Lower leg skin (tissue), 3 donors: Measurements from ENCODE around the gene ARHGAP12.

Experiments
- POLR2A ChIP-seq, 2 donors: fragments of 450-650 bp; IDR thresholded peaks; one replicate each; pipeline ENCODE4 v1.6.1; 2016 to 2017; ENCODE audit warnings: antibody characterized with exemption in 2 of 2, mild to moderate bottlenecking in 1 of 2, moderate library complexity in 1 of 2
- TF ChIP-seq, protein P1 (sequence below), 3 donors: fragments of 450-650 bp; IDR thresholded peaks; one replicate each; pipeline ENCODE4 v1.5.1; 2016; ENCODE audit warnings: antibody characterized with exemption in 3 of 3, mild to moderate bottlenecking in 3 of 3, moderate library complexity in 2 of 3

- TF ChIP-seq, protein P1, sequence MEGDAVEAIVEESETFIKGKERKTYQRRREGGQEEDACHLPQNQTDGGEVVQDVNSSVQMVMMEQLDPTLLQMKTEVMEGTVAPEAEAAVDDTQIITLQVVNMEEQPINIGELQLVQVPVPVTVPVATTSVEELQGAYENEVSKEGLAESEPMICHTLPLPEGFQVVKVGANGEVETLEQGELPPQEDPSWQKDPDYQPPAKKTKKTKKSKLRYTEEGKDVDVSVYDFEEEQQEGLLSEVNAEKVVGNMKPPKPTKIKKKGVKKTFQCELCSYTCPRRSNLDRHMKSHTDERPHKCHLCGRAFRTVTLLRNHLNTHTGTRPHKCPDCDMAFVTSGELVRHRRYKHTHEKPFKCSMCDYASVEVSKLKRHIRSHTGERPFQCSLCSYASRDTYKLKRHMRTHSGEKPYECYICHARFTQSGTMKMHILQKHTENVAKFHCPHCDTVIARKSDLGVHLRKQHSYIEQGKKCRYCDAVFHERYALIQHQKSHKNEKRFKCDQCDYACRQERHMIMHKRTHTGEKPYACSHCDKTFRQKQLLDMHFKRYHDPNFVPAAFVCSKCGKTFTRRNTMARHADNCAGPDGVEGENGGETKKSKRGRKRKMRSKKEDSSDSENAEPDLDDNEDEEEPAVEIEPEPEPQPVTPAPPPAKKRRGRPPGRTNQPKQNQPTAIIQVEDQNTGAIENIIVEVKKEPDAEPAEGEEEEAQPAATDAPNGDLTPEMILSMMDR (IDR thresholded peaks at IDR 0.05) = no peak
- TF ChIP-seq POLR2A (IDR thresholded peaks at IDR 0.05) = no peak
Measured at GRCh38 chr10:31972519-31973041, 43.9 kb upstream of the ARHGAP12 start.
